Prostate gland (tissue), 2 donors: Measurements from ENCODE around the gene SYT12. TPM values are rescaled to one million over a fixed set of nuclear protein-coding genes. Genes with fewer than 3 reads are reported as not detected.
"Not testable (repeated sequence)": the region's sequence is repeated elsewhere in the genome, so short reads cannot be mapped to it uniquely, and the experiment has no call there.

ENCODE experiments used
- DNase-seq: peaks from one replicate; pipeline ENCODE4 v3.0.0-alpha.2; 2019; ENCODE audit warnings: low spot score
- H3K27ac ChIP-seq, 2 donors: fragments of 200-600 bp; sonication (generic); 2 replicates each; pipeline ENCODE4 v1.5.1; 2017 to 2019
- H3K27me3 ChIP-seq: fragments of 200-600 bp; sonication (generic); replicated peaks from 2 replicates; pipeline ENCODE4 v1.5.1; 2019; ENCODE audit not compliant: insufficient read depth
- H3K36me3 ChIP-seq, 2 donors: fragments of 200-600 bp; sonication (generic); 1 replicate in 1 of 2; 2 replicates in 1 of 2; pipeline versions ENCODE4 v1.5.1 to v1.8.1; 2017 to 2019
- H3K4me1 ChIP-seq: fragments of 200-600 bp; sonication (generic); replicated peaks from 2 replicates; pipeline ENCODE4 v1.5.1; 2019
- H3K4me3 ChIP-seq, 2 donors: fragments of 200-600 bp; sonication (generic); 2 replicates each; pipeline ENCODE4 v1.5.1; 2017 to 2019
- H3K9me3 ChIP-seq: fragments of 200-600 bp; sonication (generic); 2 replicates; pipeline ENCODE4 v1.5.1; 2017
- POLR2A ChIP-seq: fragments of 450-650 bp; IDR thresholded peaks from one replicate; pipeline ENCODE4 v1.6.1; 2016; ENCODE audit warnings: antibody characterized with exemption, mild to moderate bottlenecking
- POLR2AphosphoS5 ChIP-seq: sonication (generic); formaldehyde crosslinking; IDR thresholded peaks from one replicate; pipeline ENCODE4 v1.6.1; 2017; ENCODE audit warnings: antibody characterized with exemption
- WGBS: methylation state at CpG from one replicate; pipeline ENCODE4 v1.1.5; 2018; 5-methylcytosine and 5-hydroxymethylcytosine counted together
- intact Hi-C: fragments of 100-400 bp; cut with DNase I; formaldehyde crosslinking; loops from one replicate; pipeline ENCODE4 v1.14.2; 2022
- total RNA-seq, 2 donors: library from RNA; depleted of rRNA; stranded (reverse); fragments of >200 nt; gene quantifications; one replicate each; pipeline ENCODE4 v1.1.0, GENCODE V29; 2016
- TF ChIP-seq, protein P1 (sequence below), 4 experiments: fragments of 200-600 bp in 2 of 4; fragments of 450-650 bp in 2 of 4; sonication (generic) in 2 of 4; IDR thresholded peaks; 1 replicate in 3 of 4; 2 replicates in 1 of 4; pipeline ENCODE4 v1.5.1; 2016 to 2019; ENCODE audit warnings: antibody characterized with exemption in 4 of 4, mild to moderate bottlenecking in 2 of 4, moderate library complexity in 2 of 4

The SYT12 gene
- total RNA-seq, 2 donors from 2014 or later = 2.1 to 3.4 TPM

DNA sequence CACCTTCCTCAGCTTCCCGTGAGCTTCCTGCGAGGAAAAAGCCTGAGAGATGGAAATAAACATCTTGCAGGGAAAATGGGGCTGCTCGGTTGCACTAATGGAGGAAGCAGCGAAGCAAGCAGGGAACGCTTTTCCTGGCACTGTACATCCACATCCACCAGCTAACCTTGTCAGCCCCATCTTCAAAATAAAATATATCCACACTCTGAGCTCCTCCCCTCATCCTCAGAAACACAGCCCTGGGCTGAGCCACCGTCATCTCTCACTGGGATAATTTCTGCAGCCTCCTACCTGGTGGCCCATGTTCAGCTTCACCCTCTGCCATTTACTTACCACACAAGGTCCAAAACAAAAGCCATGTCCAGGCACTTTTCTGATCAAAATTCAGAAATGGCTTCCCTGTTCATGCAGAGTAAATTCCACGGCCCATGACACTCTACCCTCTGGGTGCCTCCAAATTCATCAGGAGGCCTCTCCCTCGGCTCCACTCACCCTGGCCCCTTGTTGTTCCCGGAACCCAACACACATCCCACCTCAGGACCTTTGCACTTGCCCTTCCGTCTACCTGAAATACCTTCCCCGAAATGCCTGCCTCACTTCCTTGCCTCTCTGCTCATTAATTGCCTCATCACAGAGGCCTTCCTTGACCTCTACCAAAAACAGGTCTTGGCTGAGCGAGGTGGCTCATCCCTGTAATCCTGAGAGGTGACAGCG is 34.9 kb upstream of the SYT12 start:
- no peaks in the 10 kb centered on the region for H3K27me3 ChIP-seq
- DNase-seq = no peak
- 90% methylated on average over 13 of the region's 13 CpGs for WGBS
- H3K4me3 ChIP-seq = no peak overlapping the region
- no peak overlapping the region for H3K27ac ChIP-seq
- TF ChIP-seq POLR2AphosphoS5 (no peak), POLR2A (no peak)
- TF ChIP-seq, protein P1, sequence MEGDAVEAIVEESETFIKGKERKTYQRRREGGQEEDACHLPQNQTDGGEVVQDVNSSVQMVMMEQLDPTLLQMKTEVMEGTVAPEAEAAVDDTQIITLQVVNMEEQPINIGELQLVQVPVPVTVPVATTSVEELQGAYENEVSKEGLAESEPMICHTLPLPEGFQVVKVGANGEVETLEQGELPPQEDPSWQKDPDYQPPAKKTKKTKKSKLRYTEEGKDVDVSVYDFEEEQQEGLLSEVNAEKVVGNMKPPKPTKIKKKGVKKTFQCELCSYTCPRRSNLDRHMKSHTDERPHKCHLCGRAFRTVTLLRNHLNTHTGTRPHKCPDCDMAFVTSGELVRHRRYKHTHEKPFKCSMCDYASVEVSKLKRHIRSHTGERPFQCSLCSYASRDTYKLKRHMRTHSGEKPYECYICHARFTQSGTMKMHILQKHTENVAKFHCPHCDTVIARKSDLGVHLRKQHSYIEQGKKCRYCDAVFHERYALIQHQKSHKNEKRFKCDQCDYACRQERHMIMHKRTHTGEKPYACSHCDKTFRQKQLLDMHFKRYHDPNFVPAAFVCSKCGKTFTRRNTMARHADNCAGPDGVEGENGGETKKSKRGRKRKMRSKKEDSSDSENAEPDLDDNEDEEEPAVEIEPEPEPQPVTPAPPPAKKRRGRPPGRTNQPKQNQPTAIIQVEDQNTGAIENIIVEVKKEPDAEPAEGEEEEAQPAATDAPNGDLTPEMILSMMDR (IDR thresholded peaks at IDR 0.05) = no peak
- no peaks in the 10 kb centered on the region for H3K36me3 ChIP-seq
- no peaks in the 10 kb centered on the region for H3K9me3 ChIP-seq
- intact Hi-C loops = no loop called here
- peaks cover 5% of the 10 kb centered on the region for H3K4me1 ChIP-seq

DNA sequence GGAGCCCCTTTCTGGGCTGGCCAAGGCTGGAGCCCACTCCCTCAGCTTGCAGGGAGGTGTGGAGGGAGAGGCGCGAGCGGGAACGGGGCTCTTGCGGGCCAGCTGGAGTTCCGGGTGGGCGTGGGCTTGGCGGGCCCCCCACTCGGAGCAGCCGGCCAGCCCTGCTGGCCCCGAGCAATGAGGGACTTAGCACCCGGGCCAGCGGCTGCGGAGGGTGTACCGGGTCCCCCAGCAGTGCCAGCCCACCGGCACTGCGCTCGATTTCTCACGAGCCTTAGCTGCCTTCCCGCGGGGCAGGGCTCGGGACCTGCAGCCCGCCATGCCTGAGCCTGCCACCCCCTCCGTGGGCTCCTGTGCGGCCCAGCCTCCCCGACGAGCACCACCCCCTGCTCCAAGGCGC is 34.2 kb upstream of the SYT12 start:
- H3K27me3 ChIP-seq, intact Hi-C loops, H3K4me1 ChIP-seq, H3K27ac ChIP-seq, H3K9me3 ChIP-seq, H3K4me3 ChIP-seq, H3K36me3 ChIP-seq, DNase-seq: not testable (repeated sequence)
- WGBS = 88% methylated on average over 6 of the region's 28 CpGs

DNA sequence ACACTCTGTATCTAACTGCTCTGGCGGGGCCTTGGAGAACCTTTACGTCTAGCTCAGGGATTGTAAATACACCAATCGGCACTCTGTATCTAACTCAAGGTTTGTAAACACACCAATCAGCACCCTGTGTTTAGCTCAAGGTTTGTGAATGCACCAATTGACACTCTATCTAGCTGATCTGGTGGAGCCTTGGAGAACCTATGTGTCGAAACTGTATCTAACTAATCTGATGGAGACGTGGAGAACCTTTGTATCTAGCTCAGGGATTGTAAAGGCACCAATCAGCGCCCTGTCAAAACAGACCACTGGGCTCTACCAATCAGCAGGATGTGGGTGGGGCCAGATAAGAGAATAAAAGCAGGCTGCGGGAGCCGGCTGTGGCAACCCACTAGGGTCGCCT is 33.6 kb upstream of the SYT12 start:
- H3K36me3 ChIP-seq, H3K27ac ChIP-seq, H3K4me1 ChIP-seq, H3K9me3 ChIP-seq, H3K27me3 ChIP-seq, DNase-seq, H3K4me3 ChIP-seq, intact Hi-C loops: not testable (repeated sequence)
- 79% methylated on average over 9 of the region's 9 CpGs for WGBS

DNA sequence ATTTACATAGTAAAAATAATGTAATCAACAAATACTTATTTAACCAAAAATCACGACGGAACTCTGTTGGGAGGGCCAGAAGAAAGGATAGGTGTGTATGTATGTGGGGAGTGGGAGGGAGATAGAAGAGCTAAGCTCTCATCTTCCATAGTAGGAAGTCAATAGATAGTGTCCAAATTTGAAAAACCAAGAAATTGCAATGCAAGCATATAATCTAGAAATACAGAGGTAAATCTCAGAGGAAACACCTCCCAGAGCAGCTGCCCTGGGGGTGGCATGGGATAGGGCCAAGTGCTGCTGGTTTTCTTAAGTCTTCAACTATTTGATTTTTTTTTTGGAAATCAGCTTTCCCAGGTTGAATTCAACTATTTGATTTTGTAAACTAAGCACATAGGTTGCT is 30.9 kb upstream of the SYT12 start:
- 45% methylated on average over 2 of the region's 2 CpGs for WGBS
- Histone ChIP-seq H3K27ac (no peak overlapping the region), H3K9me3 (no peaks in the 10 kb centered on the region), H3K27me3 (no peaks in the 10 kb centered on the region), H3K4me3 (no peak overlapping the region), H3K4me1 (no peaks in the 10 kb centered on the region), H3K36me3 (no peaks in the 10 kb centered on the region)
- intact Hi-C loops = no loop called here
- DNase-seq = no peak
- TF ChIP-seq POLR2A (no peak), POLR2AphosphoS5 (no peak)
- TF ChIP-seq, protein P1 (IDR thresholded peaks at IDR 0.05) = no peak

DNA sequence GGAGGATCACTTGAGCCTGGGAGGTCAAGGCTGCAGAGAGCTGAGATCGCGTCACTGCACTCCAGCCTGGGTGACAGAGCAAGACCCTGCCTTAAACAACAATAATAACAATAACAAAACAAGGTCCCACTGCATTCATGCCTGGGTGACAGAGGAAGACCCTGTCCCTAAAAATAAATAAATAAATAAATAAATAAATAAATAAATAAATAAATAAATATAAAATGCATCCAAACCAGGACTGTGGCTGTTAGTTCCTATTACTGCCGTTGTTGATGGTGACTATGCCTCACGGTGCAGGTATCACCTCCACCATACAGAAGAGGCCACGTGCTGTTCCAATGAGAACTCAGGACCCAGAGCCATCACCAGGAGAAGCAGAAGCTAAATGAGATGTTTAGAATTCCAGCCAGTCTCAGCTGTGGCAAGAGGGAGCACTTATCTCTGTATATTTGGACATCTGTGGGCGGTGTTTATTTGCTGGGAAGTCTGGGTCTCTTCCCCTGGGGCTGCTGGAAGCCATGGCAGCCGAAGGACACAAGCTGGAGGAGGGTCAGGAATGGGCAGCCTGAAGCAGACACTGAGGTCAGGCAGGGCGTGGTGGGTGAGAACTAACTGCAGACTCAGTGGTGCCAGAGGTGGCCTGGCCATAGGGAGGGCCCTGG is 26.2 kb upstream of the SYT12 start:
- Histone ChIP-seq H3K27ac (no peak overlapping the region), H3K4me3 (no peak overlapping the region), H3K4me1 (no peaks in the 10 kb centered on the region), H3K36me3 (no peaks in the 10 kb centered on the region), H3K27me3 (no peaks in the 10 kb centered on the region), H3K9me3 (no peaks in the 10 kb centered on the region)
- intact Hi-C loops = no loop called here
- no peak for DNase-seq
- WGBS = 72% methylated on average over 8 of the region's 8 CpGs
- TF ChIP-seq POLR2A = no peak
- TF ChIP-seq POLR2AphosphoS5 = no peak
- TF ChIP-seq, protein P1 (IDR thresholded peaks at IDR 0.05) = no peak

DNA sequence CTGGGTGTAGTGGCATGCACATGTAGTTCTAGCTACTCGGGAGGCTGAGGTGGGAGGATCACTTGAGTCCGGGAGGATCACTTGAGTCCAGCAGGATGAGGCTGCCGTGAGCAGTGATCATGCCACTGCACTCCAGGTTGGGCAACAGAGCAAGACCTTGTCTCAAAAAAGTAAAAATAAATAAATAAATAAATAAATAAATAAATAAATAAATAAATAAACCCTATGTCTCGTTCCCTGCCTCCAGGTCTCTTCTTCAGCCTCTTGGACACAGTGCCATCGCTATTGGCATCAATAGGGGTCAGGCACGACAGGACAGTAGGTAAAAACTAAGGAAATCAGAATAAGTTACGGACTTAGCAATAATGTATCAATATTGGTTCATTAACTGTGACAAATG is 23.4 kb upstream of the SYT12 start:
- Histone ChIP-seq H3K4me1 (no peaks in the 10 kb centered on the region), H3K27me3 (no peaks in the 10 kb centered on the region), H3K9me3 (no peaks in the 10 kb centered on the region), H3K36me3 (no peaks in the 10 kb centered on the region), H3K4me3 (no peak overlapping the region), H3K27ac (no peak overlapping the region)
- TF ChIP-seq, protein P1 (IDR thresholded peaks at IDR 0.05) = no peak
- TF ChIP-seq POLR2AphosphoS5 = no peak
- no peak for TF ChIP-seq POLR2A
- DNase-seq = no peak
- intact Hi-C loops = no loop called here
- WGBS = 86% methylated on average over 7 of the region's 7 CpGs
